ENCODE results near the gene PRAME.

PRAME gene

DNA sequence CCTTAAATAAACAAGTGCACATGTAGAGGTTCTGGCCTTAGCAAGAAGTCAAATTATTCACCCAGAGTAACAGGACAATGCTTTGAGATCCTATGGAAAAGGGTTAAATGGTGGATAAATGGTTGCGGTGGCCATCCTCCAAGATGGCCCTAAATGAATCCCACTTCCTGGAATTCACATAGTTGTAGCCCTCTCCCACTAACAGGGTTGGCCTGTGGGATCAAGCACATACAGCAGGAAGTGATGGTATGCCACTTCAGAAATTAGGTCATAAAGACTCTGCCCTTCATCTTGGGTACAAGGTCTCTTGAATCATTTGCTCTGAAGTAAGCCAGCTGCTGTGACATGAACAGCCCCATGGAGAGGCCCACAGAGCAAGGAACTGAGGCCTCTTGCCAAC lies 52.3 kb downstream of the PRAME start:
- no peak for TF ChIP-seq GATA3 (IDR thresholded peaks at IDR 0.05; ENCODE audit: low read depth, low read length)
- no peak for TF ChIP-seq GATA2 (IDR thresholded peaks at IDR 0.05; ENCODE audit: low read depth, low read length)

DNA sequence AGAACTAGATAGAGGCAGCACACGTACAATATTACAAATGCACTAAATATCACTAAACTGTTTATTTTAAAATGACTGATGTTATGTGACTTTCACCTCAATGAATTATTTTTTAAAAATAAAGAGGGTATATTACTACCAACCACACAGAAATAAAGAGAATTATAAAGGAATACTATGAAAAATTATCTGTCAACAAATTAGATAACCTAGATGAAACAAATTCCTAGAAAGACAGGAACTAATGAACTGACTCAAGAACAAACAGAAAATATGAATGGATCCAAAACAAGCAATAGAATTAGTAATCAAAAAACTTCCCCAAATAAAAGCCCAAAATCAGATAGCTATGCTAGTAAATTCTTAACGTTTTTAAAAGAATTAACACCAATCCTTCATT lies 60.8 kb downstream of the PRAME start:
- TF ChIP-seq GATA2 (IDR thresholded peaks at IDR 0.05; ENCODE audit: low read depth, low read length) (no peak), GATA3 (IDR thresholded peaks at IDR 0.05; ENCODE audit: low read depth, low read length) (no peak)
